GM10248 (cell line): ENCODE results near the gene ZMIZ1.

Source experiments
- CTCF ChIA-PET: fragments of 300-600 bp; sonication (Branson Sonifier 250); formaldehyde crosslinking; extraction: SDS; loops from one replicate; lab custom pipeline; 2021; ENCODE audit warnings: antibody characterized with exemption; lab: Yijun Ruan, JAX
- POLR2A ChIA-PET: fragments of 350-650 bp; sonication (Branson Sonifier 250); formaldehyde crosslinking; extraction: SDS; loops from one replicate; lab custom pipeline; 2020; ENCODE audit warnings: antibody characterized with exemption; lab: Yijun Ruan, JAX
- DNase-seq: peaks from one replicate; pipeline ENCODE4 v3.0.0; 2012; ENCODE audit errors: extremely low spot score
- CTCF ChIP-seq: IDR thresholded peaks from 2 replicates; pipeline ENCODE4 v1.5.1; 2012; ENCODE audit warnings: mild to moderate bottlenecking, low read depth; ENCODE audit errors: extremely low read depth, missing control alignments, control extremely low read depth

The ZMIZ1 gene

GRCh38 chr10:79259834-79260233, 191.1 kb downstream of the ZMIZ1 start:
- DNase-seq, result no peak
- ChIA-PET POLR2A (no interaction called here), CTCF (no interaction called here)
- TF ChIP-seq CTCF, result no peak

- POLR2A ChIA-PET, result interaction anchor here (0.6 kb wide), 1 partner anchor 19 kb away, joined by 3 read pairs; no protein-coding TSS in a partner anchor
- TF ChIP-seq CTCF, result no peak
- no peak for DNase-seq
- CTCF ChIA-PET, result interaction anchor here (1.0 to 2.0 kb wide), 3 partner anchors 9 to 11 kb away, joined by 3 to 7 read pairs (median 4); no protein-coding TSS in a partner anchor
Measured at GRCh38 chr10:79260811-79261740, 192.3 kb downstream of the ZMIZ1 start.

GRCh38 chr10:79262131-79262530, 193.4 kb downstream of the ZMIZ1 start:
- no peak for DNase-seq
- ChIA-PET CTCF (interaction anchor here (0.8 to 2.0 kb wide), 3 partner anchors 10 to 67 kb away, joined by 3 to 7 read pairs (median 4); no protein-coding TSS in a partner anchor), POLR2A (interaction anchor here (0.9 kb wide), 1 partner anchor 11 kb away, joined by 4 read pairs; no protein-coding TSS in a partner anchor)
- no peak for TF ChIP-seq CTCF

- ChIA-PET CTCF (interaction anchor here (0.6 to 1.5 kb wide), 4 partner anchors 9 to 68 kb away, joined by 3 to 4 read pairs (median 3); no protein-coding TSS in a partner anchor), POLR2A (interaction anchor here (0.9 to 1.4 kb wide), 2 partner anchors 12 to 13 kb away, joined by 4 to 6 read pairs; no protein-coding TSS in a partner anchor)
- TF ChIP-seq CTCF, result no peak
- DNase-seq, result no peak
Measured at GRCh38 chr10:79262959-79263746, 194.4 kb downstream of the ZMIZ1 start.

- POLR2A ChIA-PET, result interaction anchor here (1.4 kb wide), 1 partner anchor 13 kb away, joined by 6 read pairs; no protein-coding TSS in a partner anchor
- no peak for DNase-seq
- CTCF ChIA-PET, result interaction anchor here (1.1 to 1.5 kb wide), 5 partner anchors 9 to 20 kb away, joined by 3 to 5 read pairs (median 4); no protein-coding TSS in a partner anchor
- TF ChIP-seq CTCF, result no peak
Measured at GRCh38 chr10:79263939-79264338, 195.2 kb downstream of the ZMIZ1 start.
